ENCODE measurements around the gene KCNQ2. TPM values are rescaled to one million over a fixed set of nuclear protein-coding genes. Genes with fewer than 3 reads are reported as not detected.

Gene KCNQ2
- total and polyA plus RNA-seq, 10 of the 15 experiments (the other 5 are each of a cell fraction or from before 2014, with no cell fraction given): 0.06 to 0.49 (median 0.26) TPM; not detected in 7

DNA sequence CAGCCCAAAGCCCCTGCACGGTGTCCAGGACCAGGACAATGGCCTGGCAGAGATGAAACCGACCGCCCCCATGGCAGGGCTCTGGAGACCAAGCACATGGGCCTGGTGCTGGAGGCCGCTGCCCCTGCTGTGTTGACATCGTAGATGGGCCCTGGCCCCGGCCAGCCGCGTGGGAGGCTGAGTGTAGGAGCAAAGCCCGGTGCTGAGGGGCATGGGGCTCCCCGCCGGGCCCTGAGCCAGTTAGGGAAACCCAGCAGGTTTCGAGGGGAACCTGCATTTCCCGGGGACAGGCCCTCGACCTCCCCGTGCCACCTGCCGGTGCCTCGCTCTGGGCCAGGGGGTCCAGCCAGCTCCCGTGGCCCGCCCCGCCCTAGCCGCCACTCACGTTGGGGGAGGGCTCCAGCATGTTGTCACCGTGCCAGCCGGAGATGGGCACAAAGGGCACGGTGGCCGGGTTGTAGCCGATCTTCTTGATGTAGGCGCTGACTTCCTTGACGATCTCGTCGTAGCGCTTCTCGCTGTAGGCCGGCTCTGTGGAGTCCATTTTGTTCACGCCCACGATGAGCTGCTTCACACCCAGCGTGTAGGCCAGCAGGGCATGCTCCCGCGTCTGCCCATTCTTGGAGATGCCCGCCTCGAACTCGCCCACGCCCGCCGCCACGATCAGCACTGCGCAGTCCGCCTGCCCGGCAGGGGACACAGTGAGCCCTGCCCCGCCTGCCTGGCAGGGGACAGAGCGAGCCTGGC lies 22.1 kb upstream of the KCNQ2 start (continued):
- TF ChIP-seq ESRRA (IDR thresholded peaks at IDR 0.05; ENCODE audit: low read length) (no peak), KDM1A (IDR thresholded peaks at IDR 0.05; ENCODE audit: borderline replicate concordance) (no peak), FOXK2 (IDR thresholded peaks at IDR 0.05) (no peak), LARP7 (IDR thresholded peaks at IDR 0.05) (no peak), NR2C2 (IDR thresholded peaks at IDR 0.05; ENCODE audit: borderline replicate concordance, control insufficient read depth, insufficient read length, low read depth) (no peak), POLR2AphosphoS5 (IDR thresholded peaks at IDR 0.05; ENCODE audit: low read length) (no peak), PML (IDR thresholded peaks at IDR 0.05; ENCODE audit: low read length) (no peak), CREB1 (IDR thresholded peaks at IDR 0.05; ENCODE audit: low read depth) (no peak)
- TF ChIP-seq, protein P1, sequence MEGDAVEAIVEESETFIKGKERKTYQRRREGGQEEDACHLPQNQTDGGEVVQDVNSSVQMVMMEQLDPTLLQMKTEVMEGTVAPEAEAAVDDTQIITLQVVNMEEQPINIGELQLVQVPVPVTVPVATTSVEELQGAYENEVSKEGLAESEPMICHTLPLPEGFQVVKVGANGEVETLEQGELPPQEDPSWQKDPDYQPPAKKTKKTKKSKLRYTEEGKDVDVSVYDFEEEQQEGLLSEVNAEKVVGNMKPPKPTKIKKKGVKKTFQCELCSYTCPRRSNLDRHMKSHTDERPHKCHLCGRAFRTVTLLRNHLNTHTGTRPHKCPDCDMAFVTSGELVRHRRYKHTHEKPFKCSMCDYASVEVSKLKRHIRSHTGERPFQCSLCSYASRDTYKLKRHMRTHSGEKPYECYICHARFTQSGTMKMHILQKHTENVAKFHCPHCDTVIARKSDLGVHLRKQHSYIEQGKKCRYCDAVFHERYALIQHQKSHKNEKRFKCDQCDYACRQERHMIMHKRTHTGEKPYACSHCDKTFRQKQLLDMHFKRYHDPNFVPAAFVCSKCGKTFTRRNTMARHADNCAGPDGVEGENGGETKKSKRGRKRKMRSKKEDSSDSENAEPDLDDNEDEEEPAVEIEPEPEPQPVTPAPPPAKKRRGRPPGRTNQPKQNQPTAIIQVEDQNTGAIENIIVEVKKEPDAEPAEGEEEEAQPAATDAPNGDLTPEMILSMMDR (IDR thresholded peaks at IDR 0.05 in 2 of 3, conservative IDR thresholded peaks at IDR 0.05 in 1 of 3; ENCODE audit: control insufficient read depth in 2 of 3, extremely low read depth in 1 of 3, insufficient read depth in 1 of 3, low read depth in 3 of 3, low read length in 3 of 3): no peak
- TF ChIP-seq, protein P2, sequence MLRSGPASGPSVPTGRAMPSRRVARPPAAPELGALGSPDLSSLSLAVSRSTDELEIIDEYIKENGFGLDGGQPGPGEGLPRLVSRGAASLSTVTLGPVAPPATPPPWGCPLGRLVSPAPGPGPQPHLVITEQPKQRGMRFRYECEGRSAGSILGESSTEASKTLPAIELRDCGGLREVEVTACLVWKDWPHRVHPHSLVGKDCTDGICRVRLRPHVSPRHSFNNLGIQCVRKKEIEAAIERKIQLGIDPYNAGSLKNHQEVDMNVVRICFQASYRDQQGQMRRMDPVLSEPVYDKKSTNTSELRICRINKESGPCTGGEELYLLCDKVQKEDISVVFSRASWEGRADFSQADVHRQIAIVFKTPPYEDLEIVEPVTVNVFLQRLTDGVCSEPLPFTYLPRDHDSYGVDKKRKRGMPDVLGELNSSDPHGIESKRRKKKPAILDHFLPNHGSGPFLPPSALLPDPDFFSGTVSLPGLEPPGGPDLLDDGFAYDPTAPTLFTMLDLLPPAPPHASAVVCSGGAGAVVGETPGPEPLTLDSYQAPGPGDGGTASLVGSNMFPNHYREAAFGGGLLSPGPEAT (IDR thresholded peaks at IDR 0.05; ENCODE audit: low read depth): no peak
- TF ChIP-seq, protein P3, sequence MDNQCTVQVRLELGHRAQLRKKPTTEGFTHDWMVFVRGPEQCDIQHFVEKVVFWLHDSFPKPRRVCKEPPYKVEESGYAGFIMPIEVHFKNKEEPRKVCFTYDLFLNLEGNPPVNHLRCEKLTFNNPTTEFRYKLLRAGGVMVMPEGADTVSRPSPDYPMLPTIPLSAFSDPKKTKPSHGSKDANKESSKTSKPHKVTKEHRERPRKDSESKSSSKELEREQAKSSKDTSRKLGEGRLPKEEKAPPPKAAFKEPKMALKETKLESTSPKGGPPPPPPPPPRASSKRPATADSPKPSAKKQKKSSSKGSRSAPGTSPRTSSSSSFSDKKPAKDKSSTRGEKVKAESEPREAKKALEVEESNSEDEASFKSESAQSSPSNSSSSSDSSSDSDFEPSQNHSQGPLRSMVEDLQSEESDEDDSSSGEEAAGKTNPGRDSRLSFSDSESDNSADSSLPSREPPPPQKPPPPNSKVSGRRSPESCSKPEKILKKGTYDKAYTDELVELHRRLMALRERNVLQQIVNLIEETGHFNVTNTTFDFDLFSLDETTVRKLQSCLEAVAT (IDR thresholded peaks at IDR 0.05): no peak
